ENCODE measurements around the gene CUL3.

CUL3 gene

GRCh38 chr2:224472827-224473226 lies 112.3 kb downstream of the CUL3 start:
- DNase-seq (ENCODE audit: low spot score), result no peak

DNA sequence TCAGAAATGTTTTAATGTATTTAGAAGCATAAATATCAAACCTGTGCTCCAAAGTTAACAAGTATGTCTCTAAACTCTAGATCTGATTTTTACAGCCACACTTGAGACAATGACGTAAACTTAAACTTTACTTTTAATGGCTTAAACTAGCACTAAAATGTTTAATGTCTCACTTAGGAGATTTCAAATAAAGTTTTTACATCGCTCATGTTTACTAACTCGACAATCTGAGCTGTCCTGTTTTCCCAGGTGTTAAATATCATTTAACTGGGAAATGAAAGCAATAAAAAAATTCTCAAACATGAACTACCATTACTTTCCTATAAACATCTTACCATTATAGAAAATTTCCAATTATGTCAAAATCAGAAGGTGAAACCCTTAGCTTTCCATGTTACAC lies 113.0 kb downstream of the CUL3 start:
- no peak for DNase-seq (ENCODE audit: low spot score)

DNA sequence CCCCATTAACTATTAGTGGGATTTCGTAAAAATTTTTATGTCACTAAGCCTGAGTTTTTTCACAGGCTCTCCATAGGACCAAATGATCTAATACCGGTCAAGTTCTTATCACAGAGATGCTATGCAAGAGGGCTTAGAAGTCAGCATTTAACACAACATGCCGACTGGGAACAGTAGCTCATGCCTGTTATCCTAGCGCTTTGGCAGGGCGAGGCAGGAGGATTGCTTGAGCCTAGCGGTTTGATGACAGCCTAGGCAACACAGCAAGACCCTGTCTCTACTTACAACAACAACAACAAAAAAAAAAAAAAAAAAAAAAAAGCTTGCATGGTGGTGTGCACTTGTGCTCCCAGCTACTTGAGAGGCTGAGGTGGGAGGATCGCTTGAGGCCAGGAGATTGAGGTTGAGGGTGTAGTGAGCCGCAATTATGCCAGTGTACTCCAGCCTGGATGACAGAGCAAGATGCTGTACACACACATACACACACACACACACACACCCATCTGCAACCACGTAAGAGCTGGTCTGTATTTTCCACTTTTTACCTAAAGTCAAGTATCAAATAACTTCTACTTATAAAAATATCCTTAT lies 115.7 kb downstream of the CUL3 start:
- no peak for DNase-seq (ENCODE audit: low spot score)

DNA sequence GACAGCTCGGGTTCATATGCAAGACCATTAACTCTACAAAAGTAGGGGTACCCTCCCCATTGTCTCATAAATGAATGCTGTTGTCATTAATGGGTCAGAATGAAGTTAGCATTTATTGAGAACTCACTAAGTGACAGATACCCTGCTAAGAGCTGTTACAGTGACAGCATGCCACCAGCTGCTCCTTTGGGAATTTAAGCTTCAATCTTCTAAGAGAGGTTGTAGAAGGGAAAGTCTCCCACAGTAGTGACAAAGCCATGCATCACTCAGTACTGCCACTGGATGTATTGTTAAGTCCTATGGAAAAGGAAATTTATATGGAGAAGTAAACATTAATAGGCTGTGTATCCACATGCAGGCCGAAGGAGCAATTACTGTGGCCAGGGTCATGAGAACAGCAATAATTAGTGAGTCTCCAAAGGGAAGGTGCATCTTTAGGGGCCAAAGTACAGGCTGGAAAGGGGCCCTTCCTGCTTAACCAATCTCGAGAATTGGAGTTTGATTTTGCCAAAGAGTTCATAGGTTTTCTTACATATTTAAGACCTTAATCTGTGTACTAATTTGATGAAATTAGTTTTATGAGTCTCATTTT lies 118.8 kb downstream of the CUL3 start:
- DNase-seq (ENCODE audit: low spot score), result no peak

- DNase-seq (ENCODE audit: low spot score), result no peak
Measured at GRCh38 chr2:224461391-224461790, 123.8 kb downstream of the CUL3 start.

- DNase-seq (ENCODE audit: low spot score), result no peak
Measured at GRCh38 chr2:224457408-224458096, 127.6 kb downstream of the CUL3 start.

- no peak for DNase-seq (ENCODE audit: low spot score)
Measured at GRCh38 chr2:224453892-224454291, 131.3 kb downstream of the CUL3 start.

GRCh38 chr2:224449212-224450147 lies 135.7 kb downstream of the CUL3 start:
- peak; percentile 40 for DNase-seq (ENCODE audit: low spot score)

- no peak for DNase-seq (ENCODE audit: low spot score)
Measured at GRCh38 chr2:224448236-224448635, 136.9 kb downstream of the CUL3 start.

DNA sequence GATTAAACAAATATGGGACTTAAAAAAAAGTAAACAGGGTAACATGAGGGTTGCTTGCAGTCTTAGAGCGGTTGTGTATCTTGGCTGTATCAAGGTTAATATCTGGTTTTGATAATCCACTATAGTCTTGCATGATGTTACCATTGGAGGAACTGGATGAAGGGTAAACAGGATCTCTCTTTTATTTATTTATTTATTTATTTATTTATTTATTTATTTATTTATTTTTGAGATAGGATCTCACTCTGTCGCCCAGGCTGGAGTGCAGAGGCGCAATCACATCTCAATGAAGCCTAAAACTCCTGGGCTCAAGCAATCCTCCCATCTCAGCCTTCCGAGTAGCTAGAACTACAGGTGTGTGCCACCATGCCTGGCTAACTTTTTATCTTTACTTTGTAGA lies 140.4 kb downstream of the CUL3 start:
- no peak for DNase-seq (ENCODE audit: low spot score)

DNA sequence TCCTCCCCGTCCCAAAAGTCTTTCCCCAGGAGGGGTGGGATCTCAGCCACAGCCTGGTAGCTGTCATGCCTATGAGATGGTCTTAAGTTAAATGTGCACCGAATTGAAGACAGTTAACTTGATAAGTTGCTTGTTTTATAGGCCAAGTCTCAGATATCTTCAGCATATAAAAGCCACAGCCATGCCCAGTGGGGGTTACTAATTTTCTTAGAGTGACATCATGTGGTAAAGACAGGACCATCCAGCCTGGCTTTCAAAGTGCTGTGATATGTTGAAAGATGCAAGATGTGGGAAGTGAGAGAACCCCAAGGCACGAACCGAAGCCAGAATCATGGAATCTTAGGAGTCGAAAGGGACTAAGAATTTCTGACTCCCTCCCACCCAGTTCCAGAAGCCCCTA lies 141.1 kb downstream of the CUL3 start:
- no peak for DNase-seq (ENCODE audit: low spot score)

GRCh38 chr2:224442071-224442967 lies 142.8 kb downstream of the CUL3 start:
- peak; percentile 20 for DNase-seq (ENCODE audit: low spot score)

DNA sequence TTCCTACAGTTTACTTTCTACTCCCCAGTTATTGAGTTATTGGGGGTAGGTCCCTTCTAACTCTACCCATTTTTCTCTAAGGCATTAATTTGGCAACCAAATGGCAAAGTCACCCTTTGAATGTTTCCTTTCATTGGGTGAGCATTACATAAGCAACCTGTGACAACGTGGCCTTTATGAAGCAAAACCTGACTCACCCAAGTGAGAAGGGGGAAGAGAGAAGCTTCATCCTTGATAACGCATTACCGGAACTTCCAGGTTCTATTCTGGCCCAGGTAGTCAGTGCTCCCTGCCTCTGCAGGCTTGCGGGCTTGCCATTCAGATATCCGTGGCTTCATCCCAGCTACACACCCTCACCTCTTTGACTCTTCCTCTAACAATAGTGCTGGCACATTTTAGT lies 144.2 kb downstream of the CUL3 start:
- DNase-seq (ENCODE audit: low spot score), result no peak

DNA sequence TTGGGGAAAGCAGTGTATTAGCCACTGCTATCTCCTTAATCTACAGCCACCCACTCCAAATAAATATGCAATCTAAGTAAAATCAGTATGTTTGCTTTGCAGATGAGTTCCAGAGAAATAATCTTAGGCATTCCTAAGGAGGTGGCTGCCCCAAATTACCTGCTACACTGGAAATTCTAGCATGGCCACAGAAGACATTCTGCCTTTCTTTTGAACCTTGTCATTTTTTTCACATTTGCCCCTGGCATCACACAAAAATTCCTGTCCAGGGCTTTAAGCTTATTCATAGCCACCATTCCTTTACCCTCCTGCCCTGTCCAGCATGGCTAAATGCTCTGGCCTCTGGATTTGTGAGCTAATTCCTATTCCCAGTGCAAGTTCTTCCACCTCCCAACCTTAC lies 146.4 kb downstream of the CUL3 start:
- DNase-seq (ENCODE audit: low spot score), result no peak

- no peak for DNase-seq (ENCODE audit: low spot score)
Measured at GRCh38 chr2:224436634-224437033, 148.5 kb downstream of the CUL3 start.

DNA sequence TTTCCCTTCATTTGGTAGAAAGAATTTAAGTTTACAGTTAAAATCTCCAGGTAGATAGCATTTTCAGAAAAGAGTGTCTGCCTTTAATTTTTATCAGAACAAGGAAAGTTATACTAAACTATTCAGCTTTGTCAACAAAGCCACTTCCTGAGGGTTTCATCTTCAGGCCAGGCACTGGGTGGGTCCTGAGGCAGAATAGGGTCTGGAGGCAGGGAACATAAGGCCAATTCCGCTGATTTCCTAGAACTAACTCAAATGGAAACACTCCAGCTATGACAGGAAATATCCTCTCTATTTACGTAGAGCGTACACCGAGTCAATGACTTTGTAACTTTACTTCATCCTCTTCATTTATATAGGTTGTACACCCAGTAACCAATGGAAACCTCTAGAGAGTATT lies 150.5 kb downstream of the CUL3 start:
- no peak for DNase-seq (ENCODE audit: low spot score)

- no peak for DNase-seq (ENCODE audit: low spot score)
Measured at GRCh38 chr2:224433442-224433841, 151.7 kb downstream of the CUL3 start.

DNA sequence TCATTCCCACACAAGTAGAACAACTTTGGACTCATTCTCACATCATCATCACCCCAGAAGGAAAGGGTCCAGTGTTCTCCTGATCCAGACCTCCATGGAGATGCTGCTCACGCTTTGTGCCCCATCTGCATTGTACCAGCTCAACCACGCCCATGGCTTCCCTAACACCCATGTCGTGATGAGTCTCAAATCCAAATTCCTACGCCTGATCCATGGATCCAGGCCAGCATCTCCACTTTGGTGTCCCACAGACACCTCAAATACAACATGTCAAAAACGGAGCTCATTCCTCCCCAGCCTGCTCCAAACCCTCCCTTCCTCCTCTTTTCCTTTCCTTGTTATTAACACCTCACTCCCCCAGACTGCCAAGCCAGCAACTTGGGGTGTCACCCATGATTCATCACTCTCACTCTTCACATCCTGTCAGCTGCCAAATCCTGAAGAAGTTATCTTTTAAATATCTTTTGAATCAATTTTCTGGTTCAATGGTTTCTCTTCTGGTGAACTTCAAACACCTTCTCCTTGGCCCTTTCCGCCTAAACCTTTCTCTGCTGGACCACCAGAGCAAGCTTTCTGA lies 153.1 kb downstream of the CUL3 start:
- DNase-seq (ENCODE audit: low spot score), result no peak

DNA sequence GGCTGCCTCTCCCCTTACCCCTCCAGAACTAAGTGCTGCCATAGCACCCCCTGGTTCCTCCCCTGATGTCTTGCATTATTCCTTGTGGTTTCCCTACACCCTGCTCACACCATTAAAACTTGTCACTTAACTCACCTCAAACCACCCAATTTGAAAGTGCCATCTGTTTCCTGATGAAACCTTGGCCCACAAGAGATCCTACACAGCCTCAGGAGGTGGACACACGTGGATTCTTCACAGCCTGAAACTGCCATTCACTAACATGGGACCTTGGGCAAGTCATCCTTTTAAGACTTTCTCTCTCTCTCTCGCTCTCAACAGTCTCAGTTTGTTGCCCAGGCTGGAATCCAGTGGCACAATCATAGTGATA lies 155.7 kb downstream of the CUL3 start:
- DNase-seq (ENCODE audit: low spot score), result no peak

GRCh38 chr2:224428787-224429440 lies 156.2 kb downstream of the CUL3 start:
- DNase-seq (ENCODE audit: low spot score), result no peak

DNA sequence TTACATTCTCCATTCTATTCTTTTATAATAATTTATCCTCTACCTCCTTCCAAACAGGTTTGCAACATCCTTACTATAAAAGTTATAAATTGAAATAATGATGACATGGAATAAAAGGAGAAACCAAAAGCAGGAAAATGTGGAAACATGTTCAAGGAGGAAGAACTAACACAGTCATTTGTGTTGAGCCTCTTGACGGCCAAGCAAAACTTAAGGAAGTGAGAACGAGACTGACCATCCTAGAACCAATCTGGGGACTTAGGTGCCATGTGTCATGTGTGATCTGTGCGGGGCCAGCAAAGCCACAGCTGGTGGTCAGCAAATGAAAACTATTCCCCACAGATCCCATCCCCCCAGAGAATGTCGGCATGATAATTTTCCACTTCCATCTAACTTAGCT lies 157.7 kb downstream of the CUL3 start:
- DNase-seq (ENCODE audit: low spot score), result no peak

Measured in germinal center (tissue), 1 donor.